ENCODE measurements around the gene ZNF774.

GRCh38 chr15:90400759-90401314, 48.8 kb downstream of the ZNF774 start:
- TF ChIP-seq CTCF (IDR thresholded peaks at IDR 0.05), result no peak
- TF ChIP-seq POLR2A (IDR thresholded peaks at IDR 0.05), result no peak
- peak; percentile 70 to 85 (median 77) for TF ChIP-seq POLR2AphosphoS5 (IDR thresholded peaks at IDR 0.05)
- TF ChIP-seq EP300 (IDR thresholded peaks at IDR 0.05), result no peak
